GM12878 (cell line): ENCODE results near the gene PCSK1N. TPM values are rescaled to one million over a fixed set of nuclear protein-coding genes. Genes with fewer than 3 reads are reported as not detected.

Source experiments
- ATAC-seq: fragments of 200-7000 bp; cut with Tn5 transposase; 3 replicates; pipeline ENCODE4 v1.9.1; 2020; ENCODE audit warnings: mild to moderate bottlenecking, moderate library complexity
- BruUV-seq: library from RNA; stranded (reverse); fragments of 400-500 nt; replicated peaks from 2 replicates; lab custom pipeline; 2021; lab: Mats Ljungman, UMichigan
- CTCF ChIA-PET: fragments of 300-600 bp; sonication (Branson Sonifier 250); formaldehyde crosslinking; extraction: SDS; loops from one replicate; lab custom pipeline; 2021; ENCODE audit warnings: inconsistent platforms; lab: Yijun Ruan, JAX
- POLR2A ChIA-PET: fragments of 350-600 bp; formaldehyde crosslinking; extraction: SDS; loops from one replicate; lab custom pipeline; 2021; ENCODE audit warnings: inconsistent platforms; lab: Charles Lee
- RAD21 ChIA-PET: fragments of 300-600 bp; sonication (Branson Sonifier 250); formaldehyde crosslinking; loops from one replicate; lab custom pipeline; 2023; ENCODE audit warnings: antibody characterized with exemption; ENCODE audit not compliant: unreplicated experiment; lab: Charles Lee
- SMC1A ChIA-PET: fragments of 300-600 bp; sonication (Branson Sonifier 250); formaldehyde crosslinking; loops from one replicate; lab custom pipeline; 2023; ENCODE audit not compliant: unreplicated experiment, uncharacterized antibody; lab: Charles Lee
- DNase-seq: peaks from one replicate; pipeline ENCODE4 v3.0.0-alpha.2; 2011; ENCODE audit warnings: low read depth, low spot score
- FAIRE-seq: peaks from 3 replicates; lab custom pipeline; 2011; peaks lifted over from hg19 to GRCh38; lab: Jason Lieb, UNC
- H2AFZ ChIP-seq: 2 replicates; pipeline ENCODE4 v1.6.0; 2011; ENCODE audit warnings: low read depth, low read length, control low read depth; ENCODE audit not compliant: control insufficient read depth
- H3K27ac ChIP-seq: 2 replicates; pipeline ENCODE4 v1.5.1; 2011; ENCODE audit warnings: control low read depth; ENCODE audit not compliant: control insufficient read depth, insufficient read depth
- H3K27me3 ChIP-seq, 2 experiments: replicated peaks in 1 of 2; 2 replicates each; pipeline versions ENCODE4 v1.6.0 to v1.6.1; 2011; ENCODE audit warnings: low read length in 1 of 2; ENCODE audit not compliant: control insufficient read depth in 2 of 2, insufficient read depth in 2 of 2
- H3K36me3 ChIP-seq, 2 experiments: 2 replicates each; pipeline ENCODE4 v1.5.1; 2011; ENCODE audit warnings: low read length in 1 of 2; ENCODE audit not compliant: control insufficient read depth in 2 of 2, insufficient read depth in 2 of 2
- H3K4me1 ChIP-seq: 2 replicates; pipeline ENCODE4 v1.6.1; 2011; ENCODE audit warnings: mild to moderate bottlenecking, low read length, moderate library complexity, mixed read lengths; ENCODE audit not compliant: control insufficient read depth, insufficient read depth
- H3K4me2 ChIP-seq: 2 replicates; pipeline ENCODE4 v1.6.0; 2011; ENCODE audit warnings: control low read depth; ENCODE audit not compliant: control insufficient read depth, insufficient read depth
- H3K4me3 ChIP-seq: fragments of 200-600 bp; sonication (generic); 2 replicates; pipeline ENCODE4 v1.5.1; 2016
- H3K79me2 ChIP-seq: 2 replicates; pipeline ENCODE4 v1.6.0; 2011; ENCODE audit warnings: low read length; ENCODE audit not compliant: control insufficient read depth, insufficient read depth
- H3K9ac ChIP-seq: 2 replicates; pipeline ENCODE4 v1.8.0; 2011; ENCODE audit warnings: low read length, control low read depth, mixed read lengths; ENCODE audit not compliant: control insufficient read depth, insufficient read depth
- H3K9me3 ChIP-seq: replicated peaks from 3 replicates; pipeline ENCODE4 v1.5.1; 2011; ENCODE audit warnings: mild to moderate bottlenecking, low read length; ENCODE audit not compliant: control insufficient read depth, insufficient read depth
- H4K20me1 ChIP-seq: 2 replicates; pipeline ENCODE4 v1.6.0; 2011; ENCODE audit not compliant: control insufficient read depth, insufficient read depth
- BHLHE40 ChIP-seq, 2 experiments: fragments of 450-650 bp in 1 of 2; IDR thresholded peaks; 2 replicates each; pipeline ENCODE4 v1.6.1; 2011 to 2017; ENCODE audit warnings: low read depth in 2 of 2, borderline replicate concordance in 1 of 2, improper control_type of control experiment in 1 of 2, low read length in 1 of 2, mild to moderate bottlenecking in 1 of 2
- KLF5 ChIP-seq: fragments of 450-650 bp; IDR thresholded peaks from 2 replicates; pipeline ENCODE4 v1.6.1; 2014; ENCODE audit warnings: mild to moderate bottlenecking; ENCODE audit not compliant: partially characterized antibody
- NFIC ChIP-seq: IDR thresholded peaks from 2 replicates; pipeline ENCODE4 v1.6.1; 2012; ENCODE audit warnings: low read depth, mild to moderate bottlenecking, inconsistent platforms, low read length, moderate library complexity
- NR2C2 ChIP-seq: IDR thresholded peaks from 2 replicates; pipeline ENCODE4 v1.6.1; 2011; ENCODE audit warnings: borderline replicate concordance, low read depth; ENCODE audit not compliant: control insufficient read depth, insufficient read length
- PBX3 ChIP-seq: IDR thresholded peaks from 2 replicates; pipeline ENCODE4 v1.6.1; 2011; ENCODE audit warnings: mild to moderate bottlenecking, low read depth, low read length, moderate library complexity; ENCODE audit not compliant: insufficient replicate concordance
- ZNF592 ChIP-seq: fragments of 450-650 bp; IDR thresholded peaks from 2 replicates; pipeline ENCODE4 v1.6.1; 2017; ENCODE audit warnings: mild to moderate bottlenecking, moderate library complexity
- WGBS: methylation state at CpG from one replicate; pipeline ENCODE4 v1.1.6; 2016; ENCODE audit warnings: low lambda C conversion rate; ENCODE audit not compliant: insufficient replicate concordance, insufficient coverage; ENCODE audit errors: missing lambda C conversion rate; 5-methylcytosine and 5-hydroxymethylcytosine counted together
- in situ Hi-C: fragments of 300-500 bp; cut with MboI; formaldehyde crosslinking; loops from 9 replicates; pipeline ENCODE4 v1.14.3; 2018; ENCODE audit warnings: mixed read lengths
- intact Hi-C: fragments of 100-400 bp; cut with micrococcal nuclease; formaldehyde crosslinking; loops from one replicate; pipeline ENCODE4 v1.14.2; 2022; ENCODE audit not compliant: unreplicated experiment
- polyA plus RNA-seq, 11 experiments: library from polyadenylated mRNA; depleted of rRNA in 4 of 11; unstranded in 6 of 11; stranded (reverse) in 5 of 11; fragments of >200 nt; fragmentation: Nextera tagmentation in 4 of 11; fragmentation: Illumina TruSeq in 1 of 11; extraction: Ambion mirVana in 4 of 11; extraction: Trizol in 1 of 11; gene quantifications; 1 replicate in 1 of 11; 2 replicates in 10 of 11; pipeline versions ENCODE4 v1.2.1 to v1.2.3, GENCODE V29; 2011 to 2016; ENCODE audit warnings: inconsistent platforms in 2 of 11, missing spikeins in 2 of 11, low read depth in 1 of 11
- total RNA-seq, 4 experiments: library from RNA; depleted of rRNA in 3 of 4; stranded (reverse); fragments of >200 nt in 3 of 4; fragmentation: Illumina TruSeq in 1 of 4; extraction: Trizol in 1 of 4; gene quantifications; 2 replicates each; pipeline versions ENCODE4 v1.2.1 to v1.2.3, GENCODE V29; 2013 to 2021

The PCSK1N gene
- total and polyA plus RNA-seq, 10 of the 15 experiments (the other 5 are each of a cell fraction or from before 2014, with no cell fraction given) = 0.19 TPM; not detected in 9

- Histone ChIP-seq H4K20me1 (no peaks in the 10 kb centered on the region), H3K79me2 (no peaks in the 10 kb centered on the region), H3K27ac (no peak overlapping the region), H3K9me3 (no peaks in the 10 kb centered on the region), H3K4me2 (no peak overlapping the region), H2AFZ (no peak overlapping the region), H3K36me3 (no peaks in the 10 kb centered on the region), H3K27me3 (no peaks in the 10 kb centered on the region), H3K4me1 (no peaks in the 10 kb centered on the region), H3K9ac (no peak overlapping the region), H3K4me3 (no peak overlapping the region)
- ChIA-PET RAD21 (no interaction called here), SMC1A (interaction anchor here (0.6 kb wide), 1 partner anchor 328 kb away, joined by 3 read pairs; no protein-coding TSS in a partner anchor), CTCF (no interaction called here), POLR2A (no interaction called here)
- no TSS peak for BruUV-seq
- FAIRE-seq = no peak
- no peak for DNase-seq
- no peak for ATAC-seq
- TF ChIP-seq NR2C2 = no peak
- 0% methylated on average over 1 of the region's 5 CpGs for WGBS
- intact Hi-C loops (no loop called here), in situ Hi-C loops (loop anchor here (5.0 kb wide), 1 partner anchor 37 kb away; the partner anchor contains the start of gene ERAS)
Measured at GRCh38 chrX:48790477-48790876, 44.9 kb downstream of the PCSK1N start.

- POLR2A ChIA-PET = no interaction called here
- RAD21 ChIA-PET = no interaction called here
- no peaks in the 10 kb centered on the region for H3K27me3 ChIP-seq
- no peaks in the 10 kb centered on the region for H3K36me3 ChIP-seq
- no peak overlapping the region for H3K27ac ChIP-seq
- no peaks in the 10 kb centered on the region for H3K4me1 ChIP-seq
- no peaks in the 10 kb centered on the region for H3K79me2 ChIP-seq
- CTCF ChIA-PET = no interaction called here
- ATAC-seq (no peak), FAIRE-seq (no peak)
- intact Hi-C loops (no loop called here), in situ Hi-C loops (loop anchor here (5.0 kb wide), 1 partner anchor 38 kb away; the partner anchor contains the start of gene ERAS)
- WGBS = 31% methylated on average over 5 of the region's 7 CpGs
- no TSS peak for BruUV-seq
- H4K20me1 ChIP-seq = no peaks in the 10 kb centered on the region
- TF ChIP-seq KLF5 (no peak), PBX3 (no peak), NFIC (no peak), ZNF592 (no peak), BHLHE40 (IDR thresholded peaks at IDR 0.05; ENCODE audit: borderline replicate concordance in 1 of 2, low read depth in 2 of 2, low read length in 1 of 2) (no peak)
- TF ChIP-seq, all 136 proteins: peak for 0
- H3K9me3 ChIP-seq = no peaks in the 10 kb centered on the region
- no peak overlapping the region for H2AFZ ChIP-seq
- no peak overlapping the region for H3K4me2 ChIP-seq
- H3K4me3 ChIP-seq = no peak overlapping the region
- H3K9ac ChIP-seq = no peak overlapping the region
- SMC1A ChIA-PET = interaction anchor here (0.6 to 0.8 kb wide), 2 partner anchors 12 to 327 kb away, joined by 3 read pairs; partner anchors contain the start of gene HDAC6
- no peak for DNase-seq
Measured at GRCh38 chrX:48789366-48790220, 45.8 kb downstream of the PCSK1N start.
